Measurements from ENCODE around the gene ISYNA1.

Gene ISYNA1

DNA sequence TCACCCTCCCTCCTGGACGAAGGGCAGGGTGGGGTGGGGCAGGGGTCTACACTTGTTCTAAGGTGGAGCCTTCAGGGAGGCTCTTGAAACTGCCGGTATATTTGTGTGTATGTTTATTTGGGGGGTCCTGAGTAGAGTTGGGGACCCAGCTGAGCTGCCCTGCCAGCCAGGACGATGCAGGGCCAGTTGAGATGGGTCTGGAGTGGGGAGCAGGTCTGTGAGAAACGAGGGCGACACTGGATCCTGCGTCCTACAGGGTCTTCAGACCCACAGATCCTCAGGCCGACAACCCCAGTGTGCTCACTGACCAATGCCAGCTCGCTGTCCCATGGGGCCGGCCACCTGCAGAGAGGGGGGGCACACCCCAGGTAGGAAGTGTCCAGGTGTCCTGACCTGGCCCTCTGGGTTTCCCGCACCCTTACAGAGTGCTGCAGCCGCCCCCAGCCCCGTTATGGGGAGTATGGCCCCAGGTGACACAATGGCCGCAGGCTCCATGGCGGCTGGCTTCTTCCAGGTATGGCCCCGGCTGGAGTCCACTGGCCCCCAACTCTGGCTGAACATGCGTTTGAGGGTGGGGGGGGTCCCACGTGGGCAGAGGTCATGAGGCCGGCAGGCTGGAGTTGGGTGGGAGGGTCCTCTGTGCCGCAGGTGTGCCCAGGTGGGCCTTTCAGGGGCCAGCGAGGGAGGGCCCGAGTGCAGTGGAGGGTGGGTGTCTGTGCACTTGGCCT lies 7.4 kb downstream of the ISYNA1 start:
- no peak for DNase-seq

DNA sequence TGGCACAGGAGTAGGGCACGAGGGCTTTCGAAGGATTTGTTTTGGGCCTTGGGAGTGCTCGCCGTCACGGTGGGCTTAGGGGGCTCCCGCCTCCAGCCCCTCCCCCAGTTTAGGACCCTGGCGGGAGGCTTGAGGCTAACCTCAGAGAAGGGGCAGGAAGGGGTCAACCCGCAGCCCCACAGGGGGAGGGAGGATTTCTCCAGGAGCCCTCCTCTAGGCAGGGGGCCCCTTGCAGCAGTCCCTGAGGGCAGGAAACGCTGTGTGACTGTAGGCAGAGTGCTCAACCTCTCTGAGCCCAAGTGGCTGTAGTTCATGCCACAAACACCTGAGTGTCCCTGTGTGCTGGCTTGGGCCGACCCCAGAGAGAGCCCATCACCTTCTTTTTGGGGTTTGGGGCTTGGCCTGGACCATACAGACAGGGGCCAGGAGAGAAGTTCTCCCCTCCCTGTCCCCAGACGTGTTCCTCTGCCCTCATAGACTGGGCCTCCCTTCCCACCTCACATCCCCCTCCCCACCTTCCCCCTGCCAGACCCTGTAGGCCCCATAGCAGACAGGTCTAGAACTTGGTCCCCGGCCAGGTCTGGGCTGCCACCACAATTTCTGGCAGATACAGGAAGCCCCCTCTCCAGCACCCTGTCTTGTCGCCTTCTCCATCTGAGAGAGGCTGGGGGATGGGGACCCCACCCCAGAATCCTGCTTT lies 8.1 kb downstream of the ISYNA1 start:
- DNase-seq = no peak

DNA sequence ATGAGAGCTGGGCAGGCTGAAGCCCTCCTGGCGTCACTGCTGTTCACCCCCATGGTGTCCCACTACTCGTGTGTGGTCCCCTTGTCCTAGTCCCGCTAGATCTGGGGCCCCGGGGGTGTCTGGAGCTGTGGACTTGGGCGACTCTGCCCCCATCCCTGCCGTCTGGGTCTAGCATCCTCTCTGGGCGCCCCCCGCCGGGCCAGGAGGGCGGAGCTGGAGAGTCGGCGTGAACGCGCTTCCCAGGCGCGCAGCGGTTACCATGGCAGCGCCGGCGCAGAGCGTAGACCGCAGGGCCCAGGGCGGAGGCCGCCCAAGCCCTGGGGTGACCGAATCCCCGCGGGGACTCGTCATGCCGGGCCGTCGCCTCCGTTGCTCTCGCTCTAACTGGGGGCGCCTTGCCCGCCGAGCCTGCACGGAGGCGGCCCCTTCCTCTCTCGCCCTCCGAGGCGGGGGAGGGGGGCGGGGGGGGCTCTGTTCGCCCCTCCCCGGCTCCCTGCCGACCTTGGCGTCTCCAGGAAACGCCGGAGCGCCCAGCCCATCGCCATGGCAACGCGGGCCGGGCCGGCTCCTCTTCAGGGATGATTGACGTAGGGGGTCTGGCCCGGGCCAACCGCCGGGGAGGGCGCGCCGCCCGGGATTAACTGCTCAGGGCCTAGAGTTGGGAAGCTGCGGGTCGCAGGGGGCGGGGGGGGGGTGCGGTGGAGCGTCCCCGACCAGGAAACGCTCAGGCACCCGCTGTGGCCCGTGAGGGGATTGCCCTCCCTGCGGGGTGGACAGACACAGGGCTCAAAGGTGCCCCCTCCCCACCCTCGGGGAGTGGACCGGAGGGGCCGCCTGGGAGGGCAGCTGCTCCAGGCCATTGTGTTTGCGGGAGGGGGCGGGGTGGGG lies 8.9 kb downstream of the ISYNA1 start:
- peak; percentile 86 for DNase-seq

DNA sequence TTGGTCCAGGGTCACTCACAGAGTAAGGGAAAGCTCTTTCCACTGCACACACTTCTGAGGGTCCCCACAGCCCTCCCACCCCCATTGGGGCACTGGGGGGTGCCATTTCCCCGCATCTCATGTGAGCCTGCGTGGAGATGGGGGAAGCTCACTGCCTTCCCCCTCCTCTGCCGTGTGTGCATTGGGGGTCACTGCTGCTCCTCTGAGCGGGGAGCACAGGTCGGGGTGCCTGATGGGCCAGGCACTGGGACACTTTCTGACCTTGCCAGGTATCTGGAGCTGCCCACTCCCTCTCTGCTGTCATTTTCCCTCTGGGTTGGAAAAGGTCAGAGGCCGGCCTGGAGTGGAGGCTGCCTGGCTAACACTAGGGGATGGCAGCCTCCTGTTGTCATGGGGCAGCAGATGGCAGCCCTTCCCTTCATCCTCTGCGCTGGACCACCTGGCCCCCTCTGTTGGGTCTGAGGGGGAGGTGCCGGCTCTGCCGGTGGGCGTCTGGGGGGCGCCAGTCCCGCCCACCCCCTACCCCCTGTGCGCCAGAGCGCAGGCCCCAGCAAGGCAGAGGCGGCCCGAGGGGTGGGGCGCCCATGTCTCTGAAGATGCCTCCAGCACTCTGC lies 9.7 kb downstream of the ISYNA1 start:
- DNase-seq = no peak

DNA sequence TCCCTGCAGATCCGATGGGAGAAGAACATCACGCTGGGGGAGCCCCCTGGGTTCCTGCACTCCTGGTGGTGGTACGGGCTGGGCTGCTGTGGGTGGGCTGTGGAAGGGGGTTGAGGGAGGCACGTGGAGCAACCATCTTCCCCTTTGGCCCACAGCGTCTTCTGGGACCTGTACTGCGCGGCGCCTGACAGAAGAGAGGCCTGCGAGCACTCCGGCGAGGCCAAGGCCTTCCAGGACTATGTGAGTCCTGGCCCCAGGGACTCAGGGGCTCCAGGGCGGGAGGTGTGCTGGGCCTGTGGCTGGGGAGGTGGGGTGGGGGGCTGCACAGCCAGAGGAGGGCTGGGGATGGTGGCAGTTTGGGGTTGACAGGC lies 10.2 kb downstream of the ISYNA1 start:
- no peak for DNase-seq

DNA sequence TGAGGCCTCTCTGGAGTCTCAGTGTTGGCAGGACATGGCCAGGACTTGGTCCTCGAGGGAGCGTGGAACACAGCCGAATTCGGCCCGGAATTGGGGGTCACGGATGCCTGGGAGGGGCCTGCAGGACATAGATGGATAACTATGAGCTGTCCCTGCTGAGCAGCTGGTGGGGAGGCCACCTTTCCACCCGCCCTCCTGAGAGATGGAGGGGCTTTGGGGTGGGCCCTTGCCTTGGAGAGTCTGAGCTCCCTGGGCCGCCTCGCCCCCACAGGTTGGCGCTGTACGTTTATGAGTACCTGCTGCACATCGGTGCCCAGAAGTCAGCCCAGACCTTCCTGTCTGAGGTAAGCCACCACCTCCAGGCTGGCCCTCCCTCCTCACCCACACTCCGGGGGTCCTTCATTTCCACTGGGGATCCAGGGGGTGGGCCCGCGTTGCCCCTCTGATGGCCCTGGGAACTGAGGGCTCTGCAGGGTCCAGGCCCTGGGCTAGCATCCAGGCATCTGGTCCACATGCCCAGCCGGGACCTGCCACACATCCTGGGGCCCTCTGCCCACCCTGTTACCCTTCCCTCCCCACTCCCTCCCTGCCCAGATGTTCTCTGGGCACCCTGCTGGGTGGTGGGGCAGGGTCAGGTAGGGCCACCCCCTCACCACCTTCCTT lies 10.7 kb downstream of the ISYNA1 start:
- no peak for DNase-seq

DNA sequence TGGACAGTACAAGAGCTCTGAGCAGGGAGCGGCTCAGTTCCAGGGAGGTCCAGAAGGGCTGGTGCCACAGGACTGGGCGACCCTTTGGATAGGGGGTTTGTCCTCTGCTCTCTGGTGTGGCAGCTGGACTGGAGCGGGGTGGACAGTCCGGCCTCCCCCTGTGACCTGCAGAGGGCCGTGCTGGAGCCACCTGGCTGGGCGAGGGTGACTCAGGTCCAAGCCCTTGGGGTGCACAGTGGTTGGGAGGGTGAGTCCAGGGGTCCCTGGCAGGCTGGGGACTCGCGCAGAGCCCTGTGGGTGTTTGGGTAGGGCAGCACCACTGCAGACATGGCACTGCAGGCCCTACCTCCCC lies 11.5 kb downstream of the ISYNA1 start:
- no peak for DNase-seq

DNA sequence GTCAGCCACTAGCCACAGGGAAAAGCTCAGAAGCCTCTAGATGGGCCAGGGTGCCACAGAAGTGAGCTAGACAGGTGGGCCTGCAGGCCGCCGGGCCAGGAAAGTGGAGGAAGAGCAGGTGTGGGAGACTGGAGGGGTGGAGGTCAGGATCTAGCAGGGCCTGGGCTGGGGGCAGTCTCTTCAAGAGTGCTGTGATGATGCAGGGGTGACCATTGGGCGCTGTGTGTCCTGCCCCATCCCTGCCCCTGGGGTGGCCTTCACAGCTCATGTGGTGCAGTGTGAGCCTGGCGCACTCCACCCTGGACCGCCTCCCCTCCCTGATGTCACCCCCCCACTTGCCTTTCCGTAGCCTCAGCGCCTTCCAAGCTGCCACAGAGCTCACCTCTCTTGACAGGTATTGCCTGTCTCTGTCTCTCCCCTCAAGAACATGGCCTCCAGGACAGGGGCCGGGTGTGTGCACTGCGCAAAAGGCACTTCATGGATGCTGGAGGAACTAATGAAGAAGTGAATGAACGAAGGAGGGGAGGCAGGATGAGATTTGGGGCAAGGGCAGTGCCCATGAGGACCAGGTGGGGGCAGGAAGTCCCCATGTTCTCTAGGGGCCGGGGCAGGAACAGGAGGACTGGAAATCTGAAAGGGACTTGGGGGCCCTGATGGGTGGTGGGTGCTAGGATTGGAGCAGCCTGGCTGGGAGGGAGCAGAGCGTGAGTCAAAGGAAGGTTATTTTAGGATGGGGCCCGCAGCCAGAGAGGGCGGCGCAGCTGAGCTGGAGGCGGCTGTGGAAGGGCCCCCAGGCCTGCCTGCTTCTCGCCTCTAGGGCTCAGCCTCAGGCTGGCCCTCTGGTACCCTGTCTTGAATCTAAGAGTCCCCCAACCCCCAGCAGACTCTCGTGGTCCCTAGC lies 12.2 kb downstream of the ISYNA1 start:
- DNase-seq = no peak

DNA sequence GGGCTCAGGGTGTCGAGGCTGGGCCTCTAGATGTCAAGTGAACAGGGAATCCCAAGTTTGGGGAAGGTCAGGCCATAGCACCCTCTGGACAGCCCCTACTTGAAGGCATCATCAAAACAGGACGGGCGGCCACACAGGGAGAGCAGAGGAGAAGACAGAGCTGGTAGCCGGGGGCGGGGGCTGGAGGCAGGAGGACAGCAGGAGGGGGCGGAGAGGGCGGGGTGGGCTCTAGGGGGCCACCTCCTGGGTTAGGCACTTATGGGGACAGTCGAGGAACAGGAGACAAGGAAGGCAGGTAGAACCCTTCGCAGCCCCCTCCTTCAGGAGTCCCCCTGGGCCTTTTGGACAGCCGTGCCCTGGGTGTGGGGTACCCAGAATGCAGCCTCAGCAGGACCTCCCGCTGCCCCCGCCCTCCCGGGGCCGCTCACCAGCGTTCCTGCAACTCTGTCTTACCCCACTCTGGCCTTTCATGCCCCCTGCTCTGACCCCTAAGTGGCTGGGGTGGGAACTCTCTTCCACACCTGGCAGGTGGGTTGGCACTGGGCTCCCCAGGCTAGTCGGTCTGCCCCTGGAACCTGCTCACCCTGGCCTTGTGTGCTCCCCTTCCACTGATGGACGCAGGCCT lies 12.9 kb downstream of the ISYNA1 start:
- no peak for DNase-seq

DNA sequence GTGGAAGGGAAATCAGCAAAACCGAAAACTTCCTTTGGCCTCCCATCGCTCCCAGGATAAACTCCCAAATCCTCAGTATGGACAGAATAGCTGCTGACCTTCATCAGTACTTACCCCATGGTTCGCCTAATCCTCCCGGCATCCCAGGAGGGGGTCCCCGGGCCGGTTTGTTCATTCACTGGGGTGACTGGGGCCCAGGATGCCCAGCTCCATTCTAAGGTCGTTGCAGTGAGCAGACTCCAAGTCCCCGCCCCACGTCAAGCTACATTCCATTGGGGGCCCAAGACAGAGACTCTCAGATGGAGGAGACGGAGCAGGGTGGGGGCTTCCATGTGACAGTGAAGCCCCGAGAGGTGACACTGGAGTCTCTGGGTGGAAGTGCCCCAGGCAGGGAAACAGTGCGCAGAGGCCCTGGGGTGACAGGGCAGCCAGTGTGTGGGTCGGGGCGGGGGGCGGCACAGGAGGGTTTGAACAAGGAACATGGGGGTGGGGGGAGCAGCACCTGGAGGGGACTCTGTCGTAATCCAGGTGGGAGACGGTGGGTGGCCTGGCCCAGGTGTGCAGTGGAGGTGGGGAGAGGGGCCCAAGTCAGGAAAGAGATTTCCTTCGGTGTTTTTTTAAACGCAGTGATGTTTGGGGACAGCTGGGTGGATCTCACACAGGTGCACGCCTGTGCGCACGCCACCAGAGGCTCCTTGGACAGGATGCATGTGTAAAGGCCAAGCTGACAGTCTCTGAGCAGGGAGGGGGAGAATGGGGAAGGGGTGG lies 13.6 kb downstream of the ISYNA1 start:
- no peak for DNase-seq

DNA sequence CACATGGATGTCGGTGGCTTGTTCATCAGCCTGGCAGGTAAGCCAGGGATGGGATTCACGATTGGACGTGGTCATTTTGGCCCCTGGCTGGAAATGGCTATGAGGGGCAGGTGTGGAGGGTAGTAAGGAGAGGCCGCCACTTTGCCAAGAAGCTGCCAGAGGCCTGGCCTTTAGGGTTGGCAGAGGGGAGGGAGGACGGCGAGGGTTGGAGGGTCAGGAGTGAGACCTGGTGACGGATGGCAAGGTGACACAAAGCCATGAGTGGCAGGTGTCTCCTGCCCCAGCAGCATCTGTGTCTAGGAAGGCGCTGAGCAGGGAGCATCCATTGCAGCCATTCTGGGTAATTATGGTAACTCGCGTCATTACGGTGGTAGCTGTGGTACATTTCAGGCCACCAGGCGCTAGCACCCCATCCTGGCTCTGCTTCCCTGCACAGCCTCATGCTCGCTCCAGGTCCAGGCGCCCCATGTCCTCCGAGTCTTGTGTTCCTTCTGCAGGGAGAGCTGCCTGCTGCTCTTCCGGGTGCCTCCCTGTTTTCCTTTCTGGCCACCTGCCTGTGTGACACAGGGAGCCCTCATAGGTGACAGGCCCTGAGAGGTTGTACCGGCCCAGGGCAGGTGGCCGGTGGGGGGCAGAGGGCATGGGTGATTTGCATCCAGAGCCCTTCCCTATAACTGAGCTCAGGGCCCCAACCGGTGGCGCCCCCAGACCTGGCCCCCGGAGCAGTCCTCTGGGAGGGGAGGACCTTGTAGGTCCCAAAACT lies 14.5 kb downstream of the ISYNA1 start:
- no peak for DNase-seq

DNA sequence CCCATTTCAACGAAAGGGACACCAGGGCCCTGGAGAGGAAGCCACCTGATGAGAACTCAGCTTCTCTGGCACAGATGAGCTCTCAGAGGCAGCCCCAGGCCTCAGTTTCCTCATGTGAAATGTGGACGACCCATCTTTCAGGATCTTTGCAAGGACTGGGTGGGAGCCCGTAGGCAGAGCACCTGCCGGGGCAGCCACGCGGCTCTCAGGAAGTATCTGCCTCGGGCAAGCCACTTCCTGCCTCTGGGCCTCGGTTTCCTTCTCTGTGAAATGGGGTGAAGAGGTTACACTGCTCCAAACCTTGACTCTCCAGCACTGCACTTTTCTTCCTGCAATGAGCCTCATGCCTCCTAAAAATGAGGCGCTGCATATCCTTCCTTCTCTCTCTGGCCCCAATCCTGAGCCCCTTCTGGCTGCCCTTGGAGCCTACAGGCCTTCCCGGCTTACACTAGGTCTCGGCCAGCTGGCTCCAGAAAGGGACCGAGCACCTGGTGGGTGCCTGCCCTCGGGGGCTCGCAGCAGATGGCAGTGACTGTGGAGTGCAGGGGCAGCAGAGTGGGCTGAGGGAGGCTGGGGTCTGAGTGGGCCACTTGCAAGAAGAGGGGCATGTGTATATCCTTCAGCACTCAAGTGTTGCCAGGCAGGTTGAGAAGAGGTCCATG lies 15.3 kb downstream of the ISYNA1 start:
- no peak for DNase-seq

DNA sequence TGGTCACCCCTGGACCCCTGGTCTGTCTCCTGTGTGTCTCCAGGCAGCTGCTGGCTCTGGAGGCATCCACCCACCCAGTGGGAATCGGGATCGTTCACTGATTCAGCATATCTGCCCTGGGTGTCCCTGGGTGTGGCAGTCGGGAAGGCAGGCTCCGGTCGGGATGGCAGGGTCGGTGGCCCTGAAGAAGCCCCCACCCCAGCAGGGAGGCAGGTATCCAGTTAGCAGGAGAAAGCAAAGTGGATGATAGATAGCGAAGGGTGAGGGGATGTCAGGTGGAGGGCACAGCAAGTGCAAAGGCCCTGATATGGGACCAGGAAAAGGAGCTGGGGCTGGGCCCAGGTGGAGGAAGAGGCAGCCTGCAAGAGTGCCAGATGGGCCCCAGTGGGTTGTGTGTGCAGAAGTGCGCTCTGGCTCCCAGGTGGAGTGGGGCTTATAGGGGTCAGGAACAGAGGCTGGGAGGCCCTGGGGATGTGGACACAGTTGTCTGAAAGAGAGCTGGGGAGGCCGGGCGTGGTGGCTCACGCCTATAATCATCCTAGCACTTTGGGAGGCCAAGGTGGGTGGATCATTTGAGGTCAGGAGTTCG lies 16.5 kb downstream of the ISYNA1 start:
- no peak for DNase-seq

DNA sequence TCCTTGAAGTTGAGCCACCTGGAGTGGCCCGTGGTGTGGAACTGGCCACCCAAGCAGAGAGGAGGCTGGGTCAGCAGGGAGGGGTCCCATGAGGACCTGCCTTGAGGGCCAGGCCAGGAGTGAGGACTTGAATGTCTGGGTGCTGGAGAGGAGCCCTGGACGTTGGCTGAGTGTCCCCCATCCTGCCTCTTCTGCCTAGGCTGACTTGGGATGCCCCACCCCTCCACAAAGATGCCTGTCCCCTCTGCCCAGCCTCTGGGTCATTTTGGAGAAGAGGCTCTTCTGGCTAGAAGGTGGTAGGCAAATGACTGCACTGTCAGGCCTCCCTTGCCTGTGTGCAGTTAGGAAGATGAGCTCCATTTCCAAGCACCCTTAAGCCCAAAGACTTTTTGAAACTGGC lies 17.0 kb downstream of the ISYNA1 start:
- no peak for DNase-seq

DNA sequence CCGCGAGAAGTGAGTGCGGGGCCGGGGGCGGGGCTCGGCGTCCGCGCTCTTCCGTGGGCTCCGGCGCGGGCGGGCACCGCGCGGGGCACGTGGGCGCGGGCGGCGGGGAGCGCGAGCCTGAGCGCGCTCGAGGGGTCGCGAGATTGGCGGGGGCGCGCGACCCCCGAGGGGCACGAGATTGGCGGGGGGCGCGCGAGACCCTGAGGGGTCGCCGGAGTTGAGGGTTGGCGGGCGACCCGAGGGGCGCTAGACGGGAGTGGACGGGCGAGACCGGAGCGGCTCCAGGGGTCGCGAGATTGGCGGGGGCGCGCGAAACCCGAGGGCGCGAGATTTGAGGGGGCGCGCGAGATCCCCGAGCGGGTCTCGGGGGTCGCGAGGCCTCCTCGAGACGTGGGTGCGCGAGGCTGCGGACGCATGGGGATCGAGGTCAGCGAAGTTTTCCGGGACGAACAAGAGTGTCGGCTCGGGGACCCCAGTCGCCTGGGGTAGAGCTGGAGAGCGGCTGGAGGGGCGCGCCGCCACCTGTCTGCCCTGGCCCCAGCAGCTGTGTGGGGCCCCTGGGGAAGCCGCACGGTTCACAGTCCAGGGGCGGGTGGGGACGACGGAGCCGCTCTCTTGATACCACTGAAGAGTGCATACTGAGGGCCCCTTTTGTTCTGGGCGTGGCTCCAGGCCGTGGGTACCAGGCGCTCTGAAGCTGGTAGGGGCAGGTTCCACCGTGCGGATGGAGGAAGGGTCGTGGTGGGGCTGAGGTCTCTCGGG lies 18.1 kb downstream of the ISYNA1 start:
- no peak for DNase-seq

DNA sequence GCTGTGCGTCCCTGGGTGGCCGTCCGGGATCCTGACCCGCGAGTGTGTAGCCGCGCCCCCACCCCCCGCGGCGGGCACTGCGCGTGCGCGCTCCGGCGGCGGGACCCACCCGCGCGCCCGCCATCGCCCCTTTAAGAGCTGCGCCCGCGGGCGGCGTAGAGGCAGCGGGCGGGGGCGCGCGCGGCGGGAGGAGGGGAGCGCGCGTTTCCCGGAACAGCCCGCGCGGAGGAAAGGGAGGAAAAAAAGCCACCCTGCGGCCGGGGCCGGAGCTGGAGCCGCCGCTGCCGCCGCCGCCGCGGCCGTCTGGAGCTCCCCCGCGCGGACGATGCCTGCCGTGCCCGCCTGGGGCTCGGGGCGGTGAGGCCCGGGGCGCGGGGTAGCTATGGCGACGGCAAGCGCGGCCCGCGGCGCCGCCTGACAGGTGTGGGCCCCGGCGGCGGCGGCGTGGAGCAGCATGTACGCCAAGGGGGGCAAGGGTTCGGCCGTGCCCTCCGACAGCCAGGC lies 18.7 kb downstream of the ISYNA1 start, which contains the start of gene SSBP4:
Gene SSBP4, plus strand, starts transcription at position 204 of the 504 bp plus-strand sequence. Its CDS starts 251 bp downstream, at position 455.
- peak; percentile 50 for DNase-seq

DNA sequence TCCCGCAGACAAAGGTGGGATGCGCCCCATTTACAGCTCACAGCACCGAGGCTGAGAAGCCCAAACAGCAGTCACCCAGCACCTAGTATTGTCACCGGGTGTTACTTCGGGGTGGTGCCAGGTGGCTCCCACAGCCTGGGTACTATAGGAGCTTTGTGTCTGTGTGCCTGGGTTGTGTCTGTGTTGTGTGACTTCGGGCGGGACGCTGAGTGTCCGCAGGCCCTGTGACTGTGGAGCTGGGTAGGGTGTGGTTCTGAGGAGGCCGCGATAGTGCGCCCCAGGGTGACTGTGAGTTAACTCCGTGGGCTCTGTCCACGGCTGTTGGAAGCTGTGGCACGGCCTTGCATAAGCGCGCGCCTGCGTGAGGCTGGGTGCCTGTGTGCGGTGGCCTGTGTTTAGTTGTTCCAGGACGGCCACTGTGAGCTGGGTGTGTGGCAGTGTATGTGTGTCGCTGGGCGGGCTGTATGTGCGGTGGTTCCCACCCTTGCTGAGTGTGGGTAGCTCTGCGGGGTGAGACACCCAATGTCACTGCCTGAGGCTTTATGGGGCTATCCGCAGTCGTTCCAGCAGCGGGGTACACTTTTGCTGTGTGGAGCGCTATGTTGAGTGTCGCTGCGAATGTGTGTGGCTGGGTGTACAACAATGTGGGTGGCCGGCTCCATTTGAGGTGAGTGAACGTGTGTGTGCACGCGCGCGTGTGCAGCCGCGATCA lies 19.3 kb downstream of the ISYNA1 start:
- no peak for DNase-seq
